IPS DF 4.7 (cell line): ENCODE measurements around the gene EIF3K.

ENCODE experiments used
- DNase-seq: peaks from one replicate; pipeline ENCODE4 v3.0.0-alpha.2; 2013; ENCODE audit warnings: low spot score; ENCODE audit errors: extremely low read depth

Gene EIF3K

DNA sequence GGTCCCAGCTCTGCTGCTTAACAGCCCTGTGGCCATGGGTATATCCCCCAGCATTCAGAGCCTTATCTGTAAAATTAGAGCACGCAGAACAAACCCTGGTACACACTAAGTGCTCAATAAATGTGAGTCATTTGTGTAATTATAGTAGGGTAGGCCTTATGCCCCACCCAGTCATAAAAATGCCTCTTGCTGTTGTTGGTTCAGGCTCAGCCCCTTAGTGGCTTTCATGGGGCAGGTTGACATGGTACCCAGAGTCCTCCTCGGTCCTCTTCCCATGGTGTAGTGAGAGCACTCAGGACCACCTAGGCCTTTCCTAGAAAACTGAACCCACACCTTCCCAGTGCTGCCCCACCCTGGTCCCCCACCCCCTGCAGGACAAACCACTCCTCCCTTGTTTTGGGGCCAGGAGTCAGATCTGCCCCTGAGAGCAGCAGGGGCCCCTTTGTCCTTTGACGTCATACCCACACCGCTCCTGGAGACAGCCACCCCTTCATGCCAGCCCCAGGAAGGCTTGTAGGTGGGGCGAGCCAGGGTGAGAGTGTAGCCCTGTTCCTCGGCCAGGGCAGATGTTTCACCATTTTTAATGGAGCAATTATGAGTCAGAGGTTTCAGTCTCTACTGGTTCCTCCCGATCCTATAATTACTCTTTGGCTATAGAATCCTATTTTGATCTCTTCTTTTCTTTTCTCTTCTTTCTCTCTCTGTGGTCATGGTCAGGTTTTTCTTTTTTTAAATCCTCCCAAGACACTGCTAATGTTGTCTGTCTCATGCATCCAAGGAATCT, 65.3 kb downstream of the EIF3K start:
- no peak for DNase-seq

- DNase-seq, result no peak
These were observed 66.1 kb downstream of the EIF3K start for GRCh38 chr19:38684862-38685665.

GRCh38 chr19:38685666-38686529, 66.9 kb downstream of the EIF3K start:
- no peak for DNase-seq

GRCh38 chr19:38686530-38686888, 67.5 kb downstream of the EIF3K start:
- DNase-seq, result no peak
